SU-DHL-6 (cell line): ENCODE results near the gene VAT1L.

Experiments
- CTCF ChIP-seq: fragments of 200-600 bp; sonication (generic); IDR thresholded peaks from one replicate; pipeline ENCODE4 v1.5.1; 2017; ENCODE audit warnings: antibody characterized with exemption, mild to moderate bottlenecking, low read length, moderate library complexity; ENCODE audit not compliant: insufficient read depth, poor library complexity, severe bottlenecking
- EZH2phosphoT487 ChIP-seq: fragments of 200-600 bp; sonication (generic), shearing (Covaris generic); conservative IDR thresholded peaks from 2 replicates; pipeline ENCODE4 v1.6.1; 2018; ENCODE audit warnings: mild to moderate bottlenecking, antibody characterized with exemption, low read length, moderate library complexity, mixed read lengths

- no peak for TF ChIP-seq CTCF
- no peak for TF ChIP-seq EZH2phosphoT487
Measured at GRCh38 chr16:77995843-77996455, 207.6 kb downstream of the VAT1L start.
